HFFc6 (cell line): Measurements from ENCODE around the gene ARHGAP15. TPM values are rescaled to one million over a fixed set of nuclear protein-coding genes. Genes with fewer than 3 reads are reported as not detected.

ENCODE experiments used
- DNase-seq: peaks from one replicate; pipeline ENCODE4 v3.0.0-alpha.2; 2018
- H3K27ac Mint-ChIP-seq: 2 replicates; pipeline ENCODE4 v1.8.0; 2020; ENCODE audit warnings: mild to moderate bottlenecking, mixed read lengths
- H3K27me3 Mint-ChIP-seq: 2 replicates; pipeline ENCODE4 v1.8.0; 2021; ENCODE audit warnings: mild to moderate bottlenecking, moderate library complexity, mixed read lengths; ENCODE audit not compliant: insufficient read depth
- H3K36me3 Mint-ChIP-seq: 2 replicates; pipeline ENCODE4 v1.8.0; 2021; ENCODE audit warnings: low read depth, mixed read lengths
- H3K4me1 Mint-ChIP-seq: 2 replicates; pipeline ENCODE4 v1.8.0; 2020; ENCODE audit warnings: low read depth, mixed read lengths
- H3K4me3 Mint-ChIP-seq: 2 replicates; pipeline ENCODE4 v1.8.0; 2020; ENCODE audit warnings: mild to moderate bottlenecking, moderate library complexity, mixed read lengths
- H3K9me3 Mint-ChIP-seq: 2 replicates; pipeline ENCODE4 v1.8.0; 2020; ENCODE audit warnings: mild to moderate bottlenecking, mixed read lengths
- total RNA-seq, 6 experiments: library from RNA; stranded (reverse); fragmentation: NEBNext Ultra II Directional; extraction: Animal tissue kit (Norgen Biotek cat#: 25700); gene quantifications; 2 replicates in 1 of 6; 3 replicates in 5 of 6; pipeline ENCODE4 v1.2.3, GENCODE V29; 2021
- TF ChIP-seq, protein P1 (sequence below): fragments of 200-600 bp; sonication (generic); IDR thresholded peaks from 2 replicates; pipeline ENCODE4 v1.5.0; 2021; ENCODE audit warnings: antibody characterized with exemption, mild to moderate bottlenecking

The ARHGAP15 gene
- total RNA-seq, 6 experiments from 2014 or later = not detected

DNA sequence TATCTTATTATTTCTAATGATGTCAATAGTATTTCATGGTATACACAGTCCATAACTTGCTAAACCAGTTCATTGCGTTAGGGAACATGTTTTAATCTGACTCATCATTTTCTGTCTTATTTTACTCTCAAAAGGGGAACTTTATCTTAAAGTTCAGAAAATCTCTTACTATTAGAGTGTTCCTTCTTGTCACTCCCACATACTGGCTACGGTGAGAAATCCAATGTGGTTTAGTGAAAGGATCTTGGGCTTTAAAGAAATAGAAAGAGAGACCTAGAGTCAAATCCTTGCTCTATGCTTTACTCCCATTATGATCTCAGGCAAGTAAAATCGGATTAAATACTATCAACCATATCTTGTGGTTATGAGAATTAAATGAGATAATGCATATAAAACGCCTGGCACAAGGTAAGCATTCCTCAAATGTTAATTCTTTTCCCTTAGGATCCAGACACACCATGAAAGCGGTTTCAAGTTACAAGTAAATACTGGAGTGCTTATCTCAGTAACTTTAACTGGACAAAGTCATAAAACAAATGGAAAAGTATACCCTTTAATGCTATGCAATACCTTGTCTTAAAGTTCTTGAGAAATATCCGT is 576.0 kb downstream of the ARHGAP15 start:
- peaks cover 11% of the 10 kb centered on the region for H3K4me1 Mint-ChIP-seq
- H3K4me3 Mint-ChIP-seq = no peak overlapping the region
- no peaks in the 10 kb centered on the region for H3K36me3 Mint-ChIP-seq
- no peak overlapping the region for H3K27ac Mint-ChIP-seq
- TF ChIP-seq, protein P1, sequence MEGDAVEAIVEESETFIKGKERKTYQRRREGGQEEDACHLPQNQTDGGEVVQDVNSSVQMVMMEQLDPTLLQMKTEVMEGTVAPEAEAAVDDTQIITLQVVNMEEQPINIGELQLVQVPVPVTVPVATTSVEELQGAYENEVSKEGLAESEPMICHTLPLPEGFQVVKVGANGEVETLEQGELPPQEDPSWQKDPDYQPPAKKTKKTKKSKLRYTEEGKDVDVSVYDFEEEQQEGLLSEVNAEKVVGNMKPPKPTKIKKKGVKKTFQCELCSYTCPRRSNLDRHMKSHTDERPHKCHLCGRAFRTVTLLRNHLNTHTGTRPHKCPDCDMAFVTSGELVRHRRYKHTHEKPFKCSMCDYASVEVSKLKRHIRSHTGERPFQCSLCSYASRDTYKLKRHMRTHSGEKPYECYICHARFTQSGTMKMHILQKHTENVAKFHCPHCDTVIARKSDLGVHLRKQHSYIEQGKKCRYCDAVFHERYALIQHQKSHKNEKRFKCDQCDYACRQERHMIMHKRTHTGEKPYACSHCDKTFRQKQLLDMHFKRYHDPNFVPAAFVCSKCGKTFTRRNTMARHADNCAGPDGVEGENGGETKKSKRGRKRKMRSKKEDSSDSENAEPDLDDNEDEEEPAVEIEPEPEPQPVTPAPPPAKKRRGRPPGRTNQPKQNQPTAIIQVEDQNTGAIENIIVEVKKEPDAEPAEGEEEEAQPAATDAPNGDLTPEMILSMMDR = no peak
- H3K27me3 Mint-ChIP-seq = no peaks in the 10 kb centered on the region
- DNase-seq = no peak
- H3K9me3 Mint-ChIP-seq = no peaks in the 10 kb centered on the region; the same call in 1 of the 2 replicates

DNA sequence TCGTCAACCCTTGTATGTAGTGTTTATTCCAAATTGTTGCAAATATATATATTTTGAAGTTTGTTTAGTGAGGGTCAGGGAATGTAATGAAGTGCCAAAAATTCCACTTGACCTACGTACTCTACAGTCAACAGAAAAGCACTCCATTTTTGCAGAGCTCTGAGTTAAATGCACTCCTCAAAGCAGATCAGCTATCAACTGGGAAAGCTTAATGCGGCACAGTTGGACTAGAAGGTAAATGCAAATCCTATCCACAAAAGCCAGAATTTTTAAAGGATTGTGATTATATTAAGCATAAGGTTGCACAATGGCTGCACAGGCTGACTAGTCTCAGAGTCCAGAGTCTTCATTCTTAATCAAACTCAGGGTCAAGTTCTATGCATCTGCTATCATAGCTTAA is 577.1 kb downstream of the ARHGAP15 start:
- Mint-ChIP-seq H3K9me3 (peaks cover 5% of the 10 kb centered on the region), H3K4me1 (peaks cover 11% of the 10 kb centered on the region)

DNA sequence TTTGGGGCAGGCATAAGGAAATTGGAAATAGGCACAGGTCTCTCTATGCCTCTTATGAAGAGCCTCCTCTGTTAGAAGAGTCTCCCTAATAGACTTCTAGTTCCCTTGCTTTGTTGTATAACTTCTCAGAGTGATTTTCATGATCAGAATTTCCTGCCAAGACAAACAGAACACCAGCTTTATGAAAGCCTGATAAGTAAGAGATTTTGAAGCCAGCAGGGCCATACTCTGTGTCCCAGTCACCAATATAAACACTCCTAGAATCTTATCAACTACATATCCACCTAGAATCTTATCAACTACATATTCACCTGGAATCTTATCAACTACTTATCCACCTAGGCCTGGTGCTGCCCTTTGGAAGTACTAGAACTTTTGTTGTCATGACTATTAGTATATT is 579.5 kb downstream of the ARHGAP15 start:
- peaks cover 16% of the 10 kb centered on the region; the same call in 1 of the 2 replicates for H3K36me3 Mint-ChIP-seq
- no peak overlapping the region for H3K4me3 Mint-ChIP-seq
- H3K9me3 Mint-ChIP-seq = peaks cover 23% of the 10 kb centered on the region
- no peak overlapping the region for H3K27ac Mint-ChIP-seq
- peaks cover 11% of the 10 kb centered on the region for H3K4me1 Mint-ChIP-seq
- TF ChIP-seq, protein P1 = no peak
- no peak for DNase-seq
- H3K27me3 Mint-ChIP-seq = no peaks in the 10 kb centered on the region

More for the DNA sequence above, 577.1 kb downstream of the ARHGAP15 start:
- TF ChIP-seq, protein P1 = no peak
- Mint-ChIP-seq H3K27ac (no peak overlapping the region), H3K36me3 (peaks cover 4% of the 10 kb centered on the region; the same call in 1 of the 2 replicates), H3K4me3 (no peak overlapping the region), H3K27me3 (no peaks in the 10 kb centered on the region)
- DNase-seq = no peak

DNA sequence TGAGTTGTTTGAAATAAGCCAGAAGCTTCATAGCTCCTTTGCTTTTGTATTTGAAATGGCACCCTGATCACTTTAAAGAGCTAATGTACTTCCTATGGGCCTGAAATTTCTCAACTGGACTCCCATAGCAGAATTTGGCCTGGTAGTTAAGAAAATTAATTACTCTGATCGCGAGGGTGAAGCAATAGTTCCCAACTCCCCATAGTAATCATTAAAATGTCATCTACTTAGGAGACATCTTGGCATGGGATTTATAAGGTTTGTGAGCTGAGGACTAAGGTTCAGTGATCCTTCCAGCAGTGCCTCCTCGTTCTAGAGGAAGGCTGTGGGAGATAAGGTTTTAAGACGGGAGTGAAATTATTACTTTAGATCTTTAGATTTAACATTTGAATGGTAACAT is 581.0 kb downstream of the ARHGAP15 start:
- H3K4me3 Mint-ChIP-seq = no peak overlapping the region
- TF ChIP-seq, protein P1 = no peak
- no peaks in the 10 kb centered on the region for H3K27me3 Mint-ChIP-seq
- peaks cover 16% of the 10 kb centered on the region; the same call in 1 of the 2 replicates for H3K36me3 Mint-ChIP-seq
- H3K27ac Mint-ChIP-seq = no peak overlapping the region
- no peak for DNase-seq
- H3K4me1 Mint-ChIP-seq = peaks cover 7% of the 10 kb centered on the region
- H3K9me3 Mint-ChIP-seq = peaks cover 23% of the 10 kb centered on the region

DNA sequence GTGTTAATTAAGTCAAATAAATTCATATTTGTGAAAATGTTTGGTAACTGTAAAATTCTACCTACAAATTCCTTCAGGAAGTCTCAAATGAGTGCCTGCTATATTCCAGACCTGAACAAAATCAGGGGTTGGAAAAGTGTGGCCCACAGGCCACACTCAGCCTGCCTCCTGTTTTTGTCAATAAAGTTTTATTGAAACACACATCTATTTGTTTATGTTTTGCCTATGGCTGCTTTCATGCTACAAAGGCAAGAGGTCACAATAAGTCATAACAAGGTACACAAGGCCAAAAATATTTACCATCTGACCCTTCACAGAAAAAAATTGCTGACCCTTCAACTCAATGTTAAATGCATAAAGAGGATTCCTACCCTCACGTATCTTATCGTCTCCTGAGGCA is 581.7 kb downstream of the ARHGAP15 start:
- Mint-ChIP-seq H3K9me3 (peaks cover 23% of the 10 kb centered on the region), H3K4me3 (no peak overlapping the region), H3K36me3 (peaks cover 16% of the 10 kb centered on the region; the same call in 1 of the 2 replicates), H3K27me3 (no peaks in the 10 kb centered on the region), H3K27ac (no peak overlapping the region), H3K4me1 (no peaks in the 10 kb centered on the region)
- TF ChIP-seq, protein P1 = no peak
- no peak for DNase-seq
